ENCODE results near the gene HIVEP3.

HIVEP3 gene

GRCh38 chr1:41499591-41499990, 419.1 kb downstream of the HIVEP3 start:
- no peak overlapping the region for H3K4me2 ChIP-seq (ENCODE audit: low read depth, low read length)
- no peak overlapping the region for H3K9ac ChIP-seq (ENCODE audit: low read length)
- H3K36me3 ChIP-seq (replicated peaks; ENCODE audit: insufficient read depth, low read length) = no peaks in the 10 kb centered on the region
- no peaks in the 10 kb centered on the region for H3K9me3 ChIP-seq (replicated peaks; ENCODE audit: insufficient read depth, low read length)
- H3K27ac ChIP-seq (ENCODE audit: low read length) = no peak overlapping the region
- no peaks in the 10 kb centered on the region for H3K79me2 ChIP-seq (ENCODE audit: low read length)
- no peak for DNase-seq
- TF ChIP-seq EZH2phosphoT487 (IDR thresholded peaks at IDR 0.05; ENCODE audit: low read length) (no peak), EZH2 (optimal IDR thresholded peaks at IDR 0.05; ENCODE audit: low read depth, low read length) (no peak), CTCF (IDR thresholded peaks at IDR 0.05; ENCODE audit: low read length) (no peak)
- H3K4me1 ChIP-seq (ENCODE audit: low read length) = peaks cover 22% of the 10 kb centered on the region
- no peaks in the 10 kb centered on the region for H4K20me1 ChIP-seq (ENCODE audit: insufficient read depth, low read length)
- H3K9me2 ChIP-seq (replicated peaks; ENCODE audit: insufficient read depth, low read length) = no peaks in the 10 kb centered on the region
- H3K27me3 ChIP-seq (replicated peaks; ENCODE audit: insufficient read depth, low read length) = no peaks in the 10 kb centered on the region
- no peak overlapping the region for H3K4me3 ChIP-seq (ENCODE audit: low read length)
- H2AFZ ChIP-seq (ENCODE audit: low read length) = no peak overlapping the region
- H3F3A ChIP-seq (ENCODE audit: insufficient read depth, low read length) = 0 out of 2 replicates have a peak, but pooled peaks cover 6% of the 10 kb centered on the region

DNA sequence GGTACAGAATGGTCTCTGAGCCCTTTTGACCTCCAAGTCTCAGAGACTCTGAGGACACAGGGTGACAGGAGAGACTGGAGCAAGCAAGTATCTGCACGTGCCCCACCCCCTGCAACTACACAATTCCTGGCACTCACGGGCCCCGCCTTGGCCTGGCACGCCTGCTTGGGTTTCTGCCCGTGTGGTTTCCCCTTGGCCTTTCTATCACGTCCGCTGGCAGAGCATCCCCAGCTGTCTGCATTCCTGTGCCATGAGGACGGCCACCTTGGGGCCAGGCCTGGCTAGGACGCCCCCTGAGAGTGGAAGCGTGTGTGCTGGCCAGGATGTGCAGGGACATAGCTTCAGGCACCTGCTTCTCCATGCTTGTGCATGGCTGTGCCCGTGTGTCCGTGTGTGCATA, 419.9 kb downstream of the HIVEP3 start:
- no peak overlapping the region for H3K4me2 ChIP-seq (ENCODE audit: low read depth, low read length)
- H3K27ac ChIP-seq (ENCODE audit: low read length) = no peak overlapping the region
- H3K79me2 ChIP-seq (ENCODE audit: low read length) = no peaks in the 10 kb centered on the region
- H2AFZ ChIP-seq (ENCODE audit: low read length) = no peak overlapping the region
- H3K9me2 ChIP-seq (replicated peaks; ENCODE audit: insufficient read depth, low read length) = no peaks in the 10 kb centered on the region
- no peaks in the 10 kb centered on the region for H4K20me1 ChIP-seq (ENCODE audit: insufficient read depth, low read length)
- peaks cover 14% of the 10 kb centered on the region for H3K4me1 ChIP-seq (ENCODE audit: low read length)
- H3K36me3 ChIP-seq (replicated peaks; ENCODE audit: insufficient read depth, low read length) = no peaks in the 10 kb centered on the region
- no peak overlapping the region for H3K4me3 ChIP-seq (ENCODE audit: low read length)
- H3K9ac ChIP-seq (ENCODE audit: low read length) = no peak overlapping the region
- H3K9me3 ChIP-seq (replicated peaks; ENCODE audit: insufficient read depth, low read length) = no peaks in the 10 kb centered on the region
- no peaks in the 10 kb centered on the region for H3K27me3 ChIP-seq (replicated peaks; ENCODE audit: insufficient read depth, low read length)
- no peak for DNase-seq
- no peak for TF ChIP-seq CTCF (IDR thresholded peaks at IDR 0.05; ENCODE audit: low read length)
- no peak for TF ChIP-seq EZH2phosphoT487 (IDR thresholded peaks at IDR 0.05; ENCODE audit: low read length)
- no peak for TF ChIP-seq EZH2 (optimal IDR thresholded peaks at IDR 0.05; ENCODE audit: low read depth, low read length)
- 0 out of 2 replicates have a peak, but pooled peaks cover 5% of the 10 kb centered on the region for H3F3A ChIP-seq (ENCODE audit: insufficient read depth, low read length)

GRCh38 chr1:41498391-41498790, 420.3 kb downstream of the HIVEP3 start:
- Histone ChIP-seq H3K9ac (ENCODE audit: low read length) (no peak overlapping the region), H2AFZ (ENCODE audit: low read length) (no peak overlapping the region), H3K27ac (ENCODE audit: low read length) (no peak overlapping the region)

More at GRCh38 chr1:41498391-41498790, 420.3 kb downstream of the HIVEP3 start:
- DNase-seq = no peak
- 0 out of 2 replicates have a peak, but pooled peaks cover under 1% of the 10 kb centered on the region for H3F3A ChIP-seq (ENCODE audit: insufficient read depth, low read length)
- H3K4me3 ChIP-seq (ENCODE audit: low read length) = no peak overlapping the region
- H4K20me1 ChIP-seq (ENCODE audit: insufficient read depth, low read length) = no peaks in the 10 kb centered on the region
- TF ChIP-seq EZH2 (optimal IDR thresholded peaks at IDR 0.05; ENCODE audit: low read depth, low read length) = no peak
- no peak for TF ChIP-seq EZH2phosphoT487 (IDR thresholded peaks at IDR 0.05; ENCODE audit: low read length)
- TF ChIP-seq CTCF (IDR thresholded peaks at IDR 0.05; ENCODE audit: low read length) = no peak
- H3K4me1 ChIP-seq (ENCODE audit: low read length) = peaks cover 10% of the 10 kb centered on the region
- H3K79me2 ChIP-seq (ENCODE audit: low read length) = no peaks in the 10 kb centered on the region
- H3K27me3 ChIP-seq (replicated peaks; ENCODE audit: insufficient read depth, low read length) = no peaks in the 10 kb centered on the region
- H3K9me3 ChIP-seq (replicated peaks; ENCODE audit: insufficient read depth, low read length) = no peaks in the 10 kb centered on the region
- no peaks in the 10 kb centered on the region for H3K36me3 ChIP-seq (replicated peaks; ENCODE audit: insufficient read depth, low read length)
- no peaks in the 10 kb centered on the region for H3K9me2 ChIP-seq (replicated peaks; ENCODE audit: insufficient read depth, low read length)
- no peak overlapping the region for H3K4me2 ChIP-seq (ENCODE audit: low read depth, low read length)
